PFSK-1 (cell line): ENCODE results near the gene AXIN2.

Experiments
- FOXP2 ChIP-seq: optimal IDR thresholded peaks from 2 replicates; pipeline ENCODE3; 2011; ENCODE audit warnings: borderline replicate concordance, control low read depth, inconsistent platforms; ENCODE audit not compliant: insufficient read depth; ENCODE audit errors: extremely low read length, extremely low read depth
- POLR2AphosphoS5 ChIP-seq: IDR thresholded peaks from 2 replicates; pipeline ENCODE4 v1.6.1; 2012; ENCODE audit warnings: low read depth, mild to moderate bottlenecking, control low read depth, low read length, moderate library complexity
- SIN3A ChIP-seq: IDR thresholded peaks from 2 replicates; pipeline ENCODE4 v1.6.1; 2012; ENCODE audit warnings: mild to moderate bottlenecking, low read length, moderate library complexity, borderline replicate concordance; ENCODE audit not compliant: insufficient read depth
- TAF1 ChIP-seq: IDR thresholded peaks from 2 replicates; pipeline ENCODE4 v1.6.1; 2012; ENCODE audit warnings: low read length, control low read depth, borderline replicate concordance; ENCODE audit not compliant: insufficient read depth
- TF ChIP-seq, protein P1 (sequence below), 2 experiments: IDR thresholded peaks; 2 replicates each; pipeline versions ENCODE4 v1.6.1 to v1.8.0; 2011 to 2012; ENCODE audit warnings: low read depth in 2 of 2, low read length in 2 of 2, control low read depth in 1 of 2, inconsistent platforms in 1 of 2, mild to moderate bottlenecking in 1 of 2, moderate library complexity in 1 of 2; ENCODE audit not compliant: insufficient read depth in 1 of 2

Gene AXIN2

DNA sequence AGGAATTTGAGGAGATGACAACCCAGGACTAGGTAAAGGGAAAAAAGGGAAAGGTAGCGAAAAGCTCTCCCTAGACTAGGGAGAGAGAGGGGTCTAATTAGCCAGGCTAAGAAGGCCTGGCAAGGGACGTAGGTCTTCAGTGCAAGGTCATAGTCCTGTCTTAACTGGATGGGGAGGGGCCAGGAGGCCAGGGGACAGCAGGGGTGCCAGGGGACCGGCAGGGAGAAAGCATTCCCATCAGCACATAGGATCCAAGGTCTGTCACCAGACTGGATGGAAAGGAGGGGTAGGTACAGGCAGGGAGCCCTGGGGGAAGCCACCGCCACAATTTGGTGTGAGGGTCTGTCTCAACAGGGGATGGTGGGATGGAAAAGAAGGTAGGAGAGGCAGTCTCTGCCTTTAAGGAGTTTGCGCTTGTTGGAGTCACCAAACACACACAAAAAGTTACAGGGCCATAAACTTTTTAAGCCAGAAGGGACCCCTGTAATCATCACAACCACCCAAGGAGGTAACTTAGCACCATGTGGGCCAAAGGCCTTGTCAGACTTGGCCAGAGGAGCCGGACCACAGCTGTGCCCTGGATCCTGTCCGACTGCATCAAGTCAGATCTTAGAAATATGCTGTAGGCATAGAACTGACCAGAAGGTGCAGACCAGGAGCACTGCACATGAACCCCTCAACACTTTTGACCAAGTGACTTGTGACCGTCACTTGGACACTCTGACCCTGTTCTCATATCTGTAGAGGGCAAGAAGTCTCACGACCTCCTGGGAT, 10.0 kb downstream of the AXIN2 start:
- no peak for TF ChIP-seq POLR2AphosphoS5
- no peak for TF ChIP-seq SIN3A
- TF ChIP-seq TAF1, result no peak

DNA sequence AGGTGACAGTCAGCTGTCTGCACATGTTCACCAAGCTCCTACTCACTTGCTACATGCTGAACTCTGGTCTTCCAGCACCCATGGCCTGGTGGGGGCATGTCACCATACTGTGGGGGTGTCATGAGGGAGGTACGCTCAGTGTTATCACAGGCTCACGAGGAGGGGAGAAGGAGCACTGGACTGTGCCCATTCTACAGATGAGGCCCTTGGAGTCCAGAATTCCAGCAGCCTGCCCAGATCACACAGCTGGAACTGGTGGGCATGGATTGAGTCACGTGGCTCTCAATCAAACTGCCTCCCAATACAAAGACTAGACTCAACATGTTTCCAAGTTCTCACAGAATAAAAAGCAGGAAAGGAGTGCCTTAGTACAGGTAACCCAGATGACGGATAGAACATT, 10.7 kb downstream of the AXIN2 start:
- TF ChIP-seq, protein P1, sequence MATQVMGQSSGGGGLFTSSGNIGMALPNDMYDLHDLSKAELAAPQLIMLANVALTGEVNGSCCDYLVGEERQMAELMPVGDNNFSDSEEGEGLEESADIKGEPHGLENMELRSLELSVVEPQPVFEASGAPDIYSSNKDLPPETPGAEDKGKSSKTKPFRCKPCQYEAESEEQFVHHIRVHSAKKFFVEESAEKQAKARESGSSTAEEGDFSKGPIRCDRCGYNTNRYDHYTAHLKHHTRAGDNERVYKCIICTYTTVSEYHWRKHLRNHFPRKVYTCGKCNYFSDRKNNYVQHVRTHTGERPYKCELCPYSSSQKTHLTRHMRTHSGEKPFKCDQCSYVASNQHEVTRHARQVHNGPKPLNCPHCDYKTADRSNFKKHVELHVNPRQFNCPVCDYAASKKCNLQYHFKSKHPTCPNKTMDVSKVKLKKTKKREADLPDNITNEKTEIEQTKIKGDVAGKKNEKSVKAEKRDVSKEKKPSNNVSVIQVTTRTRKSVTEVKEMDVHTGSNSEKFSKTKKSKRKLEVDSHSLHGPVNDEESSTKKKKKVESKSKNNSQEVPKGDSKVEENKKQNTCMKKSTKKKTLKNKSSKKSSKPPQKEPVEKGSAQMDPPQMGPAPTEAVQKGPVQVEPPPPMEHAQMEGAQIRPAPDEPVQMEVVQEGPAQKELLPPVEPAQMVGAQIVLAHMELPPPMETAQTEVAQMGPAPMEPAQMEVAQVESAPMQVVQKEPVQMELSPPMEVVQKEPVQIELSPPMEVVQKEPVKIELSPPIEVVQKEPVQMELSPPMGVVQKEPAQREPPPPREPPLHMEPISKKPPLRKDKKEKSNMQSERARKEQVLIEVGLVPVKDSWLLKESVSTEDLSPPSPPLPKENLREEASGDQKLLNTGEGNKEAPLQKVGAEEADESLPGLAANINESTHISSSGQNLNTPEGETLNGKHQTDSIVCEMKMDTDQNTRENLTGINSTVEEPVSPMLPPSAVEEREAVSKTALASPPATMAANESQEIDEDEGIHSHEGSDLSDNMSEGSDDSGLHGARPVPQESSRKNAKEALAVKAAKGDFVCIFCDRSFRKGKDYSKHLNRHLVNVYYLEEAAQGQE (IDR thresholded peaks at IDR 0.05; ENCODE audit: insufficient read depth in 1 of 2, low read depth in 2 of 2, low read length in 2 of 2), result no peak
- TF ChIP-seq POLR2AphosphoS5 (no peak), SIN3A (no peak), TAF1 (no peak), FOXP2 (no peak)

DNA sequence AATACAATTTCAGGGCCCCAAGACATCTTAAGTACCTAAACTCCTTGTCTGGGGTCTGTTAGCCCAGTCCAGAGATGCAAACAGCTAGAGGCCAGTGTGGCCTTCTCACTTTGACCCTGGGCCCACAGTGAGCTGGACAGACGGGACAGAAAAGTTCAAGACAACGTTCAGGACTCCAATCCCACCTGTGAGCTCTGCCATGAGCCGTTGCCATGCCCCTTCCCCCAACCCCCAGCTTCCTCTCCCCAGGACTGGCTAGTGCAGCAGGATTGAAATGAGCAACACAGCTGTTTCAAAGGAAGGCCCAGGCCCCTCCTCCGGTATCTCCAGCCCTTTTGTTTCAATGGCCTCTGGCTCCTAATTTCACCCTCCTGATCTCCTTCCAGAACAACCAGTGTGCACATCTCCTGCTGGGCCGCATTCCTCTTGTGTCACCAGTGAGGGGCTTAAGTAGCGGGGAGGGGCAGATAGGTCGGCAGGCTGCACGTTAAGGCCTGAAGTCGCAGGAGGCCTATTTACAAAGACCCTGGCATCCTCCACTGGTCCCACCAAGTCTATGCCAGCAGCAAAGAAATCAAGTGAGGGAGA, 11.3 kb downstream of the AXIN2 start:
- TF ChIP-seq SIN3A (no peak), TAF1 (no peak), POLR2AphosphoS5 (no peak), FOXP2 (no peak)
- TF ChIP-seq, protein P1 (IDR thresholded peaks at IDR 0.05; ENCODE audit: insufficient read depth in 1 of 2, low read depth in 2 of 2, low read length in 2 of 2), result no peak

DNA sequence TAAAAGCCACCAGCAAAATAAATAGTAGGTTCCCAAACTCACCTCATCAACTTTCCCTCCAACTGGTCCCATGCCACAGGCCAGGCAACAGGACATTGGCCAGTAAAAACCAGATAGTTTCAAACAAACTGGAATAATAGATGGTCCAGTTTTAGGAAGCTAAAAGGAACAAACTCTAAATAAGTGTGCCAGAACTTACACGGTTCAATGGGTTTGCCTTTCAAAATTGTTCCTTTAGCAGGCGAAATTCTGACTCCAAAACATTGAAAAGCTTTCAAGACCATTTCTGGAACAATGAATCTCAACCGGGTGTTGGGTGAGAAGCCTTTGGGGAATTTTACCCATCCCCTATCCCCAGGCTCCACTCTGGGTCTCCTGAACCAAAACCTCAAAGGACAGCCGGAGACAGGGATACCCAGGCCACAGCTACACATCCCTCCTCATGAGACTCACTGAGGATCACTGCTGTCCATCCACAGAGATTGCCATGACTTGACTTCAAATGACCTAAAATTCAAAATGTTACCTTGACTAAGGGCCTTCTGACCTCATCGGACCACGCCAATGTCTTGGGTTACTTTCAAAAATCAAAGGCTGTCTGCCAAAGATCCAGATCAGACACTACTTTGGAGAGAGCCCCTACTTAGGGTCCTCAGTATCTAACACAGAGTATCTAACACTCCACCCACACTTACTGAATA, 13.0 kb downstream of the AXIN2 start:
- TF ChIP-seq TAF1 (no peak), FOXP2 (no peak), SIN3A (no peak), POLR2AphosphoS5 (no peak)
- TF ChIP-seq, protein P1 (IDR thresholded peaks at IDR 0.05; ENCODE audit: insufficient read depth in 1 of 2, low read depth in 2 of 2, low read length in 2 of 2), result no peak

DNA sequence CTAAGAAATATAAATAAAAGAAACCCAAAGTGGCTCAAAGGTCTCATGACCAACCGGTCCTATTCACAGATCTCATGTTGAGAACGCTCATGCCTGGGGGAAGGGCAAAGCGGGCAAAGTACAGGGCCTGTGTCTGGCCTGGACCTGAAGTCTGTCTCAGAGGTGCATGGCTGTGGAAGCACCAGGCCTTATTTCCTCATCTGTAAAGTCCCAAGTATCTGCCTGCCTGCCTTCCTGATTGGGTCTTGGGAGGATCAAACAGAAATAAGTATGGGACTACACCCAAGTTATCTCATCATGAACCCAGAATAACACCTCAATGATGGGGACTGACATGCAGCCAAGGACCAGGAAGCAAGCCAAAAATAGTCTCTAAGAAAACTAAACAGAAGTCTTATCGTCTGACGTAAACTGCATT, 14.2 kb downstream of the AXIN2 start:
- TF ChIP-seq TAF1 (no peak), FOXP2 (no peak), POLR2AphosphoS5 (no peak), SIN3A (no peak)
- TF ChIP-seq, protein P1 (IDR thresholded peaks at IDR 0.05; ENCODE audit: insufficient read depth in 1 of 2, low read depth in 2 of 2, low read length in 2 of 2), result no peak
